Measurements from ENCODE around the gene SNHG17.
"Not testable (repeated sequence)": the region's sequence is repeated elsewhere in the genome, so short reads cannot be mapped to it uniquely, and the experiment has no call there.

SNHG17 gene

DNA sequence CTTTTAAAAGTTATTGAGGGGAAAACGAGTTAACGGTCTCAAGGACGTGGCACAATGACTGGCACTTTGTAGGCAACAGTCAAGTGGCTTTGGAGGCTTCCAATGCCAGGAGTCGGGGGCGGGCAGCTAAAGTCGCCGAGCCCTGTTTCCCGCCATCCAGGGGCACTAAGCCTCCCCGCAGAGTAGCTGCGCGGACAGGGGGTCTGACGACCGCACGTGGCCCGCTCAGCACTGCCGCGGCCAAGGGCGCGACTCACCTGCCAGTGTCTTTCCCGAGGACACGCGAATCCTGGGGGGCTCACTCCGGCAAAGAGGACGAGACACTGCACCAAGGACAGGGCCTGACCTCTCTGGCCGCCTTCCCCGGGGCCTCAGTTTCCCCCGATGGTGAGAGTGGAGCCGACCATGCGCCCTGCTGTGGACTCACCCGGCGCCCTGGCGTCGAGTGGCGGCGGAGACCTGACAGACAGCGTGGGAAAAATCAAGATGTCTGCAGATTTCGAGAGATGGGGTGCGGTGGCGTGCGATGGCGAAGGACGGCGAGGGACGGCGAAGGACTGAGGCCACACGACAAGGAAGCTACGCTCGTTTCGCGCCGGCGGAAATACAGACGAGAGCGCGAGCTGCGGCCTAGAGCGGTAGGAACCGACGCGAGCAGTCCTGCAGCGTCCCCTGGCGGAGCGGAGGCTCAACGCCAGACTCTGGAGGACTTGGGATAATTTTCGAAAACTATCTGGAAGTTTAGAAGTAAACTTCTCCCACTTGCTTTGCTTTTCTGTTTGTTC, at the start of gene SNHG17:
Gene SNHG17 (minus strand): TSS at position 559 of the 785 bp plus-strand sequence.
- DNase-seq: peak; percentile 63

DNA sequence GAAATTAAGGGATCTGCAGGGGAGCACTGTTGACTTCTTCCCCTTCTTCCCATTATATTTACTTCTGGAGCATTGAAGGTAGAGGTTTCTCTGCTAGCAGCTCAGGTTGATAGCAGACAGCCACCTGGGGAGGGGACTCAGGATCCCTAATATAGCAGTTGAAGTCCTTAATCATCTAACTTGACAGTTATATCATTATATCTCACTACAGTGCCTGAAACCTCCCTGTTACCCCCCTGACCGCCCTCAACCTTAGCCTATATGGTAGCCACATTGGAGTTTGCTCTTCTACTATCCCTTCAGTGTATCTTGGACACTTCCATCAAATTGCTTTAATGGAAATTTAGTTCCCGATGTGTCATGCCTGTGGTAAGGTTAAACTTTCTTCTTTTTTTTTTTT, 44.5 kb upstream of the SNHG17 start:
- DNase-seq: no peak

DNA sequence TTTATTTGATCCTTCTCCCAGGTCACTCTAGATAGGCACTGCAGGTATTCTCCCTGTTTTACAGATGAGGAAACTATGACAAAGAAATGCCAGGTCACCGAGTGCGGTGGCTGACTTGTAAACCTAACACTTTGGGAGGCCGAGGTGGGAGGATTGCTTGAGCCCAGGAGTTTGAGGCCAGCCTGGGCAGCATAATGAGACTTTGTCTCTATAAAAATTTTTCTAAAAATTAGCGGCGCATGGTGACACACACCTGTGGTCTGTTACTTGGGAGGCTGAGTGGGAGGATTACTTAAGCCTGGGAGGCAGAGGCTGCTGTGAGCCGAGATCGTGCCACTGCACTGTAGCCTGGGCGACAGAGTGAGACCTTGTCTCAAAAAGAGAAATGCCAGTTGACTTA, 42.6 kb upstream of the SNHG17 start:
- no peak for DNase-seq

DNA sequence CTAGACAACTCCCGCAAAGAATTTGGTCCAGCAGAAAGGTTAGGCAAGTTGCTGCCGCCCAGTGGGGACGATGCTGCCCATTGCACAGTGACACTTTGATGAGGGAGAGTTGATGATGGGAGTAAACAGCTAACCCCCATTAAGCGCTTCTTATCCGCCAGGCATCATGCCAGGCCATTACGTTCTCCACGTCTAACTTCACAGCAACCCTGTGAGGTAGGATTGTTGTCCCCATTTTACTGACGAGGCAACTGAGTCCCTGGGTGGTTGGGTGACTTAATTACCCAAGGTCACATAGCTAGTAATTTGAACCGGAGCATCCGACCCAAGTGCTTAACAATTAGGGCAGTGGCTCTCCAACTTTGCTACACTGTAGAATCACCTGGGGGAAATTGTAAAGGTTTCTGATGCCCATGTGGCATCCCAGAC, 38.3 kb upstream of the SNHG17 start:
- no peak for DNase-seq

DNA sequence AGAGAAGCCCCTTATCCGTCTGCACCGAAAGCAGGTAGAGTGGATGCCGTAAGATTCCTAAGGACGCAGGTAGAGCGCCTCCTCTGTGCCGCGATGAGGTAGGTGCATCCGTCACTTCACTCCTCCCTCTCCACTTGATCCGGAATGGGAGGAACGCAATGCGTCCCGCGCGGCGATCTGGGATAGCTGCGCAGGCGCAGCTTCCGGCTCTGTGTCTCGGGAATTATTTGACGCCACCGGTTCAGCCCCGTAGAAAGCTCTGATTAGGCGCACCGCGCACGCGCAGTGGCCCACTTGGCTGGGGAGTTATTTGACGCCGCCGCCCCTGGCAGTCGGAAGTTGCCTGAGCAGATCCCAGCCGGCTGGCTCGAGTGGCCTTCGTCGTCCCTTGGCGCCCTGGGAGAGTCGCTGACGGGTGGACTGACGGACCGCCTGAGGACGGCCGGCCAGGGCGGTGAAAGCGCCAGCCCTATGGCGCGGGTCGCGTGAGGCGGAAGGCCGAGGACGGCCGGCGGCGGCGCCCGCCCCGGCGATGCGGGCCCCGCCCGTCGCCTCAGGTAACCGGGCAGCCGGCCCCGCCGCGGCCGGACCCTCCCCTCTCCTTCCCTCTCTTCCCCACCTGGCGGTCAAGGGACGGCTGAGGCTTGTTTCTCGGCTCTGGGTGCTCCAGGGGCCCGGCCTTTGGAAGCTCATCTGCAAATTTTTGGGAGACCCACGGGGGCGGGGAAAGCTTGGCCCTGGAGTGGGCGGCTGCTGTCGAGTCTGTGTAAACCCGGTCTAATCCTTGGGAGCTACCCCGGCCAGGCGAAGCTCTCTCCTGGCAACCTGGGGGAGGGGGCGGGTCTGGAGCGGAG, 37.6 kb upstream of the SNHG17 start, which contains the start of gene RALGAPB:
Gene RALGAPB (plus strand): TSS at position 331 of the 854 bp plus-strand sequence. CDS start 15,590 bp downstream, outside the sequence.
- DNase-seq: peak; percentile 98

DNA sequence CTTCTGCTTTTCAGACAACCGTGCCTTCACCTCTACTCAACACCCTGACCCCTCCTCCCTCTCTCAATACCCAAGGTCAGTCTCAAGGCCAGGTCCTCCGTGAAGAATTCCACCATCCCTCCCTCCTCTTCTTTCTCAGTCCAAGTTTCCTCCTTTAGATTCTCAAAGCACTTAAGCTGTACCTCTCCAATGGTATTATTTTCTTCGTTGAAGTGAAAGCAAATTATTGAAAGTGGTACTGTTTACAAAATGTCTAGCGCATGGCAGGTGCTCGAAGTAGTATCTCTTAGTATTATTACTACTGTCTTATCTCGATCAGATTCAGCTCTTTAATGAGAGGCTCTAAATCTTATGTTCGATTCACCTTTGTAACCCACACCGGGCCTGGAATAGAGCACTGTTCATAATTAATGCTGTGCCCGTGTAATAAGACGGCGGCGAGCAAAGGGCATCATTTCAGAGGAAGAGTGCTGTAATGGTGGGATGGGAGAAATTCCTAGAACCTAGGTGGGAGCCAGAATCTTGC, 36.9 kb upstream of the SNHG17 start:
- no peak for DNase-seq

DNA sequence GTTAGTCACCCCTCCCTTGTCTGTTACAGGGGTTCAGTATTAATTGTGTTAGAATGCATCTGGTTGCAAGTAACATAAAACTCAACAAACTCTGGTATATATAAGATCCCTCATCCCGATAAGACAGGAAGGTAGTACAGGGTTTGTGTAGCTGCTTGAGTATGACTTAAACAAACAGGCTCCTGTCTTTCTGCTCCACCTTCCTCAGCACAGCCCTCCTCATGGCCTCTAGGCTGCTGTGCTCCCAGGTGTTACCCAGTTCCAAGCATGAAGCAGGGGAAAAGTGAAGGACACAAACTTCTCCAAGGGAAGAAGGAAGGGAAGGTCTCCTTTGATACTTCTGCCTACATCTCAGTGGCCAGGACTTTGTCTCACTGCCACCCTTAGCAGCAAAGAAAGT, 36.1 kb upstream of the SNHG17 start:
- no peak for DNase-seq

DNA sequence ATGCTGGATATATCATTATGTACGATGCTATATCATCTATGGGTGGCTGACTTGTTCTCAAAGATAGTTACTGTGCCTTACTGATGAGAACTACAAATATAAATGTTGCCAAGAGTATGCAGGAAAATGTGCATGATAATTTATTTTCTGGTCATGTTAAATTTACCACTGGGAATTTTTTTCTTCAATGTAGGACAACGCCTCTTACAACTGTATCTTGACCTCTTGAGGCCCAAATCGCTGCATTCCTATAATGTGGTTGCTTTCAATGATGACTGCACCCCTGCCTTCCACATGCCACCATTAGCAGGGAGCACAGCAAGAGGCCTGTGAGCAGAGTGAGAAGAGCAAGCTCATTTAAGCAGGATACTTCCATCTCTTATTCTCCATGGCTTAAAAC, 31.9 kb upstream of the SNHG17 start:
- no peak for DNase-seq

DNA sequence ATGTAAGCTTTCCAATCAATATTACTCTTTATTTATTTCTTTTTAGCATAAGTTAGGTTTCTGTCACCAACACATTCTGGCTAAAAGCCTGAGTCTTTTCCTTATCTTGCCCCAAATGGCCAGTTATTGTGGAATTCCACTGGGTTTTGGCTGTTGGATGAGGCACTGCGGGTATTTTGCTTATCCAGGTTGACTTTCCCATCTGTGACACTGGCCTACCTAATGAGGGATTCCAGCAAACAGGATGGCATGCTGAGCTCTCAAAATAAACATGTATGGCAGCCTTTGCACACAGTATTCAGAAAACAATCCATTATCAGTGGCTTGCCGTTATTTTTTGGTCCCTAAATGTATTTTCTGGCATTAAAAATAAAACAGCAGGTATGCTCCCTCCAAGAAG, 31.0 kb upstream of the SNHG17 start:
- no peak for DNase-seq

DNA sequence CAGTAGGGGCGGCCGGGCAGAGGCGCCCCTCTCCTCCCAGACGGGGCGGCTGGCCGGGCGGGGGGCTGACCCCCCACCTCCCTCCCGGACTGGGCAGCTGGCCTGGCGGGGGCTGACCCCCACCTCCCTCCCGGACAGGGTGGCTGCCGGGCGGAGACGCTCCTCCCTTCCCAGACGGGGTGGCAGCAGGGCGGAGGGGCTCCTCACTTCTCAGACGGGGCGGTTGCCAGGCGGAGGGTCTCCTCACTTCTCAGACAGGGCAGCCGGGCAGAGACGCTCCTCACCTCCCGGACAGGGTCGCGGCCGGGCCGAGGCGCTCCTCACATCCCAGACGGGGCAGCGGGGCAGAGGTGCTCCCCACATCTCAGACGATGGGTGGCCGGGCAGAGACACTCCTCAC, 26.4 kb upstream of the SNHG17 start:
- DNase-seq: not testable (repeated sequence)

DNA sequence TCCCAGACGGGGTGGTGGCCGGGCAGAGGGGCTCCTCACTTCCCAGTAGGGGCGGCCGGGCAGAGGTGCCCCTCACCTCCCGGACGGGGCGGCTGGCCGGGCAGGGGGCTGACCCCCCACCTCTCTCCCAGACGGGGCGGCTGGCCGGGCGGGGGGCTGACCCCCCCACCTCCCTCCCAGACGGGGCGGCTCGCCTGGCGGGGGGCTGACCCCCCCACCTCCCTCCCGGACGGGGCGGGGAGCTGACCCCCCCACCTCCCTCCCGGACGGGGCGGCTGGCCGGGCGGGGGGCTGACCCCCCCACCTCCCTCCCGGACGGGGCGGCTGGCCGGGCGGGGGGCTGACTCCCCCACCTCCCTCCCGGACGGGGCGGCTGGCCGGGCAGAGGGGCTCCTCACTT, 26.0 kb upstream of the SNHG17 start:
- not testable (repeated sequence) for DNase-seq

DNA sequence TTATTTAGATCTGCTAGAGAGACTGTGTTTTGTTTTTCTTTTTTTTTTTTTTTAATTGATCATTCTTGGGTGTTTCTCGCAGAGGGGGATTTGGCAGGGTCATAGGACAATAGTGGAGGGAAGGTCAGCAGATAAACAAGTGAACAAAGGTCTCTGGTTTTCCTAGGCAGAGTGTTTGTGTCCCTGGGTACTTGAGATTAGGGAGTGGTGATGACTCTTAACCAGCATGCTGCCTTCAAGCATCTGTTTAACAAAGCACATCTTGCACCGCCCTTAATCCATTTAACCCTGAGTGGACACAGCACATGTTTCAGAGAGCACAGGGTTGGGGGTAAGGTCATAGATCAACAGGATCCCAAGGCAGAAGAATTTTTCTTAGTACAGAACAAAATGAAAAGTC, 25.5 kb upstream of the SNHG17 start:
- DNase-seq: not testable (repeated sequence)

DNA sequence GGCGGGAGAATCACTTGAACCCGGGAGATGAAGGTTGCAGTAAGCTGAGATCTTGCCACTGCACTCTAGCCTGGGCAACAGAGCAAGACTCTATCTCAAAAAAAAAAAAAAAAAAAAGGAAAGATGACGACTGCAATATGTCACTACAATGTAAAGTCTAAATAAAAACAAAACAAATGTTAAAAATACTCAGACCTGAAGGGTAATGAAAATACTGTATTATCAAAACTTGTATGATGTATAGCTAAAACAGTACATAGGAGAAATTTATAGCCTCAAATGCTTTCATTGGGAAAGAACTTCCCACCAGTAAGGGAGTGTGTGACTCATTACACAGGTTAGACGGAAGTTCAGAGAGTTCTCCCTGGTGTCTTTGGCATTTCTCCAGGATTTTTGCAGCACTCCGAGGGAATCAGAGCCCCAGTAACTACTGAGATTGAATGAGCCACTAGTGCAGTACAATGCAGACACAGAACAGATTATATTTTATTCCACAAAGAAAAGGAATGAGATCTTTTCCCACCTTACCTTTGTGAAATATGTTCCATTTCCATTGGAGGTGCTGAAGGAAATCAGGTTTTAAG, 25.0 kb upstream of the SNHG17 start:
- DNase-seq: no peak

DNA sequence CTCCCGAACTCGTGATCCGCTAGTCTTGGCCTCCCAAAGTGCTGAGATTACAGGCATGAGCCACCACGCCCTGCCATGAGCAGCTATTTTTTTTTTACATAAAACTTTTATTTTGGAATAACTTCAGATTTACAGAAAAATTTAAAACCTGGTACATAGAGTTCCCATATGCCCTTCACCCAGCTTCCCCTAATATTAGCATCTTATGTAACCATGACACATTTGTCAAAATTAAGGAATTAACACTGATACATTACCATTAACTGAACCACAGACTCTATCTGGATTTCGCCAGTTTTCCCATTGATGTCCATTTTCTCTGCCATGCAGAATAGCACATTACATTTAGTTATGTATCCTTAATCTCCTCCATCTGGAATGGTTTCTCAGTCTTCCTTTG, 23.2 kb upstream of the SNHG17 start:
- no peak for DNase-seq

DNA sequence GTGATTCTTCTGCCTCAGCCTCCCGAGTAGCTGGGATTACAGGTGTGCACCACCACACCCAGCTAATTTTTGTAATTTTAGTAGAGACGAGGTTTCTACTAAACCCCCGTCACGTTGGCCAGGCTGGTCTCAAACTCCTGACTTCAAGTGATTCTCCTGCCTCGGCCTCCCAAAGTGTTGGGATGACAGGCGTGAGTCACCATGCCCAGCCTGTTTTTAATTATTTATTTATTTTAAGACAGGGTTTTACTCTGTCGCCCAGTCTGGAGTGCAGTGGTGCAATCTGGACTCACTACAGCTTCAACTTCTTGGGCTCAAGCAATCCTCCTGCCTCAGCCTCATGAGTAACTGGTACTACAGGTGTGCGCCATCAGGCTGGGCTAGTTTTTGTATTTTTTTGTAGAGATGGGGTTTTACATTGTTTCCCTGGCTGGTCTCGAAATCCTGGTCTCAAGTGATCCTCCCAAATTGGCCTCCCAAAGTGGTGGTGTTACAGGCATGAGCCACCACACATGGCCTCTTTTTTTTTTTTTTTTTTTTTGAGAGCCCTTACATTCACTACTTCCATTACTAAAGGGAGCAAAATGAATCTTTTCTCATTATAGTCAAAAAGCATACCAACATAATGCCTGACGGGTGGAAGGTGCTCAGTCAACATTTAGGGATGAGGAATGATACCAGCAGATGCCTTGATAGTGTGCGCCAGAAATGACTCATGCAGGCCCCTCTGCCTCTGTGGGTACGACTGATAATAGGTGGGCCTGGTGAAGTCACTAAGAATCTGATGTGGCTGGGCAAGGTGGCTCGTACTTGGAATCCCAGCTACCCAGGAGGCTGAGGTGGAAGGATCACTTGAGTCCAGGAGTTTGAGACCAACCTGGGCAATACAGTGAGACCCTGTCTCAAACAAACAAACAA, 19.7 kb upstream of the SNHG17 start:
- no peak for DNase-seq

DNA sequence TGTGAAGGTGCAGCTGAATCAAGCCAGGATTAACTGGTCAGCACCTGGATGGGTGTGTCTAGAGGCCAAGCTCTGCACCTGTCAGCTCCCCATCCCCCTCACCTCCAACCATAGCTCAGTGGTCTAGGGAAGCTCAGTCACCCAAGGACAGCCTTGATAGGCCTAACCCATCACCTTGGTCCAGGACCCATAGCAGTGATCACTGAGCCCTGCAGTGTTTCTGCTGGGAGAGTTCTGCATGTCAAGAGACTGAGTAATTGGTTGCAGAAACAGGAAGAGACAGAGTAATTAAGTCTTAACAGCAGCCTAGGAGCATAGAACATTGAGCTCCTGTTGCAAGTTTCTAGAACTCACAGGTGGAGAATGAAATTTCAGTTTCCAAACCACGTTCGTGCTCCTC, 18.8 kb upstream of the SNHG17 start:
- DNase-seq: no peak

DNA sequence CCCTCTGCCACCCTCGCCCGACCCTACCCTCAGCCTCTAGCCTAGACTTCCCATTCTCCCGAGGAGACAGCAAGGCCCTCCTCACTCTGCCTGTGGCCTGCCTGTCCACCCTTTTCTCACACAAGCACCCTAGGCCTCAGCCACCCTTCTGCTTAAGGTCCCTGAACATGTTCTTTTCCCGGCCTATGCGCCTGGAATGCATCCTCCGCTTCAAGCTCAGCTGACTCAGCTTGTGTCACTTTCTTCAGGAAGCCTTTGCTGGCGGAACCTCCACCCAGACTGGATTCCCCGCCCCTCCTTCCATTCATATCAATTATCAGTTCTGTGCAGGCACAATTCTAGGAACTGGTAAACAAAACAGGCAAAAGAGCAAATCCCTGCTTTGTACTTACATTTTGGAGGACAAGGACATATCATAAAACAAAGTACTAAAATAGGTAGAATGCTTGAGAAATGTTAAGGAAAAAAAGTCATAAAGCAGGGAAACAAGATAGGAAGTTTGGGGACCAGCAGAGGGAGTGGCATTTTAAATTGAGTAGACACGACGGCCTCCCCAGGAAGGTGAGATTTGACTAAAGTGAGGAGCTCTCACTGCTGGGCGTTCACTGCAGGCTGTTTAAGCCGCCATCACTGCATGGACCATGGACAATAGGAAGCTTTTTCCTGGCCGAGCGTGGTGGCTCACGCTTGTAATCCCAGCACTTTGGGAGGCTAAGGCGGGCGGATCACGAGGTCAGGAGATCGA, 17.9 kb upstream of the SNHG17 start:
- DNase-seq: no peak

DNA sequence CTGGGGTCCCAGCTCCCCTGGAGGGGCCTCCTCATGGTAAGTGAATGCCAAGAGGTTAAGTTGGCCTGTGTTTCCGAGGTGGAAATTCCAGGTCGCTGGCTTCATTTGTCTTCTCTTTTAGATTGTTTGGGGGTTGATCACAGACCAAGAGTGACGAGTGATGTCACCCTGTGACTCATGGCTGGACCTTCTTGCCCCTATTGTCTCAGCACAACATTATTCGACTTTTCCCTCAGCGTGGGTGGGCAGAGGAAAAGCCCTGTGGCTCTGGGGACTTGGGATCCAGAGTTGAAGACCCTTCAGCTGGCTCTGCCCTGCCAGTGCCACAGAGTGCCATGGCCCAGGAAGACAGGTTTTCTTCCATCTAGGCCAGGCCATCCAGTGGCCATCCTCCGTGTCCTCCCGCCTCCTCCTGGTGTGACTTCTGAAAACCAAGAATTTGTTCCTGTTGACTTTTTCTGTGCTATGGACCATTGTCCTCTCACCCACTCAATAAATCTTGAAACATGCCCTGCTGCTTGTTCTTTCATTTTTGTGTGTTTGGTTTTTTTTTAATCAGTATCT, 15.4 kb upstream of the SNHG17 start:
- DNase-seq: no peak

DNA sequence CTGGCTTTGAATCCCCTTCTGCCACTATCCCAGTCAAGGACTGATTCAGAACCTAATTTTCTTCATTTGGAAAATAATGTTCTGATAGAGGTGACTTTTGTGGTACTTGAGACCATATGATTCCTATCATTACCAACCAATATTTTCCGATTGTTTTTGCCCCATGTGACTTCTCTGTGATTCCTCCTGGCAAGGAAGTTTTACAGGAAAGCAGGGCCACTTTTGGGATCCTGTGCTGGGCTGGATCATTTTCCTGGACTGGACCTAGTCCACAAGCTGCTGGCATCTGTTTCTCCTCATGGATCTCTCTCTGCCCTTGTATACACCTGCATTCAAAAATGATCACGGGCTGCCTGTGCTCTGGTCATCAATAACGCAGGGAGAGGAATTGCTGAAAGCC, 13.9 kb upstream of the SNHG17 start:
- DNase-seq: no peak

DNA sequence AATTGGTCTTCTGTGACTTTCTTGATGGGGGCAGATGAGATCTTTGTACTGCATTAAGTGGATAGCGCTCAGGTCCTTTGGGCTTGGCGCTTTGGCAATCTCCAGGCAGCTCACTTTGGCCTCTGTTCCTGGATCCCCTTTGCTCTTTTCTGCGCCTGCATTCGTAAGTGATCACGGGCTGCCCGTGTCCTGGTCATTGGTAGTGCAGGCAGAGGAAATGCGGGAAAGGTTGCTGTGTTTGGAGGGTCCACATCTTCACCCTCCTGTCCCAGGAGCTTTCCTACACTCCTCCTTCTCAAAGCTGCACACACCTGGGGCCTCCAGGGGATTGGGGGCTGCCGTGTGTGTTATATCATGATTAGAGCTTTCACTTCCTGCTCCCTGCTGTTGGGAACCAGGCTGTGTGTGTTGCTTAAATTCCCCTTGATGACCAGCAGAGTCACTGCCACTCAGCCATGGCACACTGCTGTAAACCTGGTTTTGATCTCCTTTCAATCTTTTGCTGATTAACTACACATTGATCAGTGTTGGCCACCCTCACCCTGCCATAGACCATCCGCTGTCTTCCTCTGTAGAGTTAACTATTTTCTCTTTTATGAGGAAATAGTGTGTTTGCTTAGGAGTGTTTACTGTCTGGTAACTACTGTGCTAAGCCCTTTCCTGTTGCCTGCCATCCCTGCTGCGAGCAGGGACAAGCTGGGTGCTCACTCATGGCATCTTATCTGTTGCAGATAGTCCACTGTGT, 13.0 kb upstream of the SNHG17 start:
- DNase-seq: no peak

Measured in NK-92 treated with Interleukin-12 subunit alpha and Interleukin-12 subunit beta, amount 100 ng/mL, for 24 hours (cell line).